H54 (cell line): ENCODE results near the gene IL36A.
A peak's percentile ranks its signal among the peaks of the same experiment; 100 is the strongest.

Source experiments
- DNase-seq: peaks from one replicate; pipeline ENCODE4 v3.0.0; 2011; ENCODE audit warnings: low spot score, mixed read lengths; ENCODE audit not compliant: insufficient read length
- FAIRE-seq: peaks from 3 replicates; lab custom pipeline; 2011; peaks lifted over from hg19 to GRCh38; lab: Jason Lieb, UNC
- POLR2A ChIP-seq: IDR thresholded peaks from 2 replicates; pipeline ENCODE4 v1.6.1; 2011; ENCODE audit warnings: low read depth, mild to moderate bottlenecking, low read length

The IL36A gene, protein sequence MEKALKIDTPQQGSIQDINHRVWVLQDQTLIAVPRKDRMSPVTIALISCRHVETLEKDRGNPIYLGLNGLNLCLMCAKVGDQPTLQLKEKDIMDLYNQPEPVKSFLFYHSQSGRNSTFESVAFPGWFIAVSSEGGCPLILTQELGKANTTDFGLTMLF

GRCh38 chr2:113005030-113005509 is at the start of gene IL36A:
Gene IL36A, plus strand, starts transcription at chr2:113005459. Its CDS starts 413 bp downstream, at chr2:113005872.
- no peak for TF ChIP-seq POLR2A
- no peak for FAIRE-seq

GRCh38 chr2:112957511-112957910 is 47.7 kb upstream of the IL36A start:
- DNase-seq (no peak), FAIRE-seq (no peak)
- no peak for TF ChIP-seq POLR2A

More at GRCh38 chr2:113005030-113005509, at the start of gene IL36A:
- DNase-seq, result no peak

DNA sequence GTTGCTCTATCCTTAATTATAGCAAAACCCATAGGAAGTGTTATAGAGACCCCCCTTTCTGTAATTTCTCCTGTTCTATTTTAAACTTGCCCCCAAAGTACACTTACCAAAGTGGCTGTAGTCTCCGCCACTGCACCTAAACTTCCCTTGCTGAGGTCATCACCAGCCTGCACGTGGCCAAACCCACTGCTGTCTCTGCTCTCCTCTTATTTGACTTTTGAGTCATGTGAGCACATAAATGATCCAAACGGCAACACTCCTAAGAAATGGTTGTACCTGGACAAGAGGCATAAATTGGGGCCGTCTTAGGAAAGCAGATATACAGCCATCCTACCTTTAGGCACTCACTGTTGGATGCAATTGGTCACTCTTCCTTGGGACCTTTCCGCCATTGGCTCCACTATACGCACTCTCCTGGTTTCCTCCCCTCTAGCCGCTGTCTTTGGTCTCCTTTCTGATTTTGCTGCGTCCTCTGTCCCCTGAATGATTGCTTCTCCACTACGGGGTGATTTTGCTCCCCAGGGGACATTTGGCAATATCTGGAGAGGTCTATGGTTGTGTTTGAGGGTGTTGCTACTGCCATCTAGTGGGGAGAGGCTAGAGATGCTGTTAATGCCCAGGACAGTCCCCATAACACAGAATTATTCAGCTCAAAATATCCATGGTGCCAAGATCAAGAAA is 46.7 kb upstream of the IL36A start:
- FAIRE-seq (peak; percentile 23), DNase-seq (peak; percentile 33)
- no peak for TF ChIP-seq POLR2A

DNA sequence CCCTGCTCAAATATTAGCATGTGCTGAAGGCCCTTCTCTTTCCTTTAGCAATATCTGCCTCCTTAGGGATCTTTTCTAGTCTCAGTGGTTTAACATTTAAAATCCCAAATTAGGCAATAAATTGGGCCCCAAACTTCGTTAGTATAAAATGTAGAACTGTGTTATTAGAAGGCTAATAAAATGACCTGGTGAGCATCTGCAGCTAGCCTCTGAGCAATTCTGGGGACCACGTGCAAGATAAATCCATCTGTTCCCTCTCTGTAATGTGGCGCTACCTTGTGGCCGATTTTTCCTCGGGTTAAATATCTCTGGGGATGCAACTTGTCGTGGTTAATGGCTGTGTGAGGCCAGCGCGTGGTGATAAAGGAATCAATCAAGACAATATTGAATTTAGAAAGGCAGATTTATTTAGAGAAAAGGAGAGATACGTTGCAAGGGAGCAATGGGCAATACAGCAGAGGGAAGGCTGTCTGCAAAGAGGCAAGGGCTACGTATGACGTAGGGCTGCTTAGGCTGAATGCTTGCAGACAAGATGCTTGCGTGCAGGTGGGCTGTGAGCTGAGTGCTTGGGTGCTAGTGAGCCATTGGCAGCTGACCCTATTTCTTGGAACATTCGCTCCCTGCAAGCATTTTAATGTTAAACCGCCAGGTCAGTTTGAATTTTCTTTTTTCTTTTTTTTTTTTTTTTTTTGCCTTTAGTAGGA is 46.0 kb upstream of the IL36A start:
- no peak for FAIRE-seq
- no peak for TF ChIP-seq POLR2A
- DNase-seq, result no peak

DNA sequence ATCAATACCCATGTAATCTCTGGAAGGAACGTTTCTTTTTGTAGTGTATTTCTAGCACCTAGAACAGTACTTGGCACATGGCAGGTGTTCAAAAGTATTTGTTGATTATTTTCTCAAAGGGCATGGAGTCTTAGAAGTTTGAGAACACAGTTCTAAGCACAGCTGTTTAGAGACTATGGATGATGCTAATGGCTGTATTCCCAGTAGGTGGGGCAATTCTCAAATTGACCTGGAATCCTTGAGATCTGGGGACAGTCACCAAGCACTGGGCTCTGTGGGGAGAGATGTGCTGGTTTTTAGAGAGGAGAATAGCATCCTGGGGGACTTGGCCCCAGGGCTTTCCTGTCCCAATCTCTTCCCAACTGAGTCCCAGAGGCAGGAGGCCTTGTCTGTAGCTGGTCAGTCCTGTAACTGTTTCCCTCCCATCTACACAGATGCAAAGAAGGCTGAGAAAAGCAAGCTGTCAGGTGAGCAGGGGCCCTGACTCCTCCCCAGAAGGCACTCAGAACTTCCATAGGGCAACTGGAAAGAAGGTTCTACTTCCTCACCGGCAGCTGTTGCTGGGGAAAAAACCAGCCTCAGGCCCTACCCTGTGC is 44.9 kb upstream of the IL36A start:
- no peak for FAIRE-seq
- DNase-seq, result no peak
- no peak for TF ChIP-seq POLR2A

DNA sequence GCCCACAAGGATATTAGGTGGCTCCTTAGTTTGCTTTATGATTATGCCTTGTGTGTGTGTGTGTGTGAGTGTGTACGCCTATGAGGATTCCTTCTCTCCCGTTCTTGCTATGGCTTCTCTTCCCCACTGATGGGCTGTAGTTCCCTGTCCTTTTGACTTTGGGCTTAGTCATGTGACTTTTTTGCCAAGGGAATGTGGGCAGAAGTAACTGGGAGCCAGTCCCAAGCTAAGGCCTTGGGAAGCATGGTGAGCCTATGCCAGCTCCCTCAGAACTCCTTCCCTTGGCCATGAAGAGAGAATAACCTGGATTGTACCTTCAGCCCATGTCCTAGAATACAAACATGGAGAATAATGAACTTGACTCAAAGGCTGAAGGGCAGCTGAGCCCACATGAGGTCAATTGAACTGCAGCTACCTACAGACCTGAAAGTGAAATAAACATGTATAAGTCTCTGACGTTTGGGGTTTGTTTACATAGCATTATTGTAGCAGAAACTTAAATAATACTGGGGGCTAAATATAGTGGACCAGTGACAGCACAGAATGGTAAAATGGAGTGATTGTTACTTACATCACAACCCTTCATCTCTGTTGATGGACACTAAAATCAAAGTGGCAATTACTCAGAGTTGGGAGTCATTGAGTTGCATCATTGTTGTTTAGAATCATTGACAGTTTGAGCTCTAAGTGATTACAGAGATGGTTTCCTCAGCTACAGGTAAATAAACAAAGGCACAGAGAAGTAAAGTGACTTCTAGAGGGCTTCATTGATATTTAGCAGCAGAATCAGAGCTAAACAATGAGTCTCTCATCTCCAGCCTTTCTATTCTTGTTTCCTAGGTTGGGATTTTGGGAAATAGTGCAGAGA is 42.7 kb upstream of the IL36A start:
- no peak for TF ChIP-seq POLR2A
- no peak for DNase-seq
- no peak for FAIRE-seq

- no peak for FAIRE-seq
Observed at GRCh38 chr2:112967023-112967422, 38.2 kb upstream of the IL36A start.

GRCh38 chr2:112972423-112973086 is 32.7 kb upstream of the IL36A start:
- no peak for TF ChIP-seq POLR2A
- no peak for FAIRE-seq
- no peak for DNase-seq

More at GRCh38 chr2:112967023-112967422, 38.2 kb upstream of the IL36A start:
- no peak for TF ChIP-seq POLR2A
- DNase-seq, result no peak

DNA sequence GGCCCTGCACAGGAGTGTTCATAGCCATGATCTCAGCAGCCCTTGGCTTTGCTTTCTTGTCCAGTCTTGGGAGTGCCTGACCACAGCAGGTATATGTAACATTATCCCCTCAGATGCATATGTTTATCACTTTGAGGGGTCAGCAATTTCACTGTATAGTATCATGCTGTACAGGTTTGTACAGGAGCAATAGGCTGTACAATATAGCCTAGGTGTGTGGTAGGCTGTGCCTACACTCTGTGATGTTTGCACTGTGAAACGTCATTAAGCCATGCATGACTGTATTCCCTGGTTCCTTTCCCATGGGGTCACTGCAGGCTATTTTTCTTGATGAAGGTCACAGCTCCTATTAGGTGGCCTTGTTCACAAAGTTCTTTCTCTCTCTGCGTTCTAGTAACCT is 32.1 kb upstream of the IL36A start:
- no peak for DNase-seq
- FAIRE-seq, result no peak
- TF ChIP-seq POLR2A, result no peak

- DNase-seq, result no peak
- TF ChIP-seq POLR2A, result no peak
- FAIRE-seq, result no peak
Observed at GRCh38 chr2:112977559-112978056, 27.7 kb upstream of the IL36A start, which contains the start of gene IL36G. Gene IL36G, plus strand, starts transcription at chr2:112978006. Its CDS starts 633 bp downstream, at chr2:112978639.

- no peak for TF ChIP-seq POLR2A
- no peak for FAIRE-seq
- no peak for DNase-seq
Observed at GRCh38 chr2:112979731-112980130, 25.5 kb upstream of the IL36A start.

- no peak for DNase-seq
- TF ChIP-seq POLR2A, result no peak
- no peak for FAIRE-seq
Observed at GRCh38 chr2:112980537-112980936, 24.7 kb upstream of the IL36A start.

DNA sequence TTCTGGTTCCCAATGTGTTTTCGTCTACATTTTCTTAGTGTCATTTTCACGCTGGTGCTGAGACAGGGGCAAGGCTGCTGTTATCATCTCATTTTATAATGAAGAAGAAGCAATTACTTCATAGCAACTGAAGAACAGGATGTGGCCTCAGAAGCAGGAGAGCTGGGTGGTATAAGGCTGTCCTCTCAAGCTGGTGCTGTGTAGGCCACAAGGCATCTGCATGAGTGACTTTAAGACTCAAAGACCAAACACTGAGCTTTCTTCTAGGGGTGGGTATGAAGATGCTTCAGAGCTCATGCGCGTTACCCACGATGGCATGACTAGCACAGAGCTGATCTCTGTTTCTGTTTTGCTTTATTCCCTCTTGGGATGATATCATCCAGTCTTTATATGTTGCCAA is 20.2 kb upstream of the IL36A start:
- no peak for DNase-seq
- no peak for TF ChIP-seq POLR2A
- FAIRE-seq, result no peak
